Skin epidermis (tissue), 12 donors: ENCODE data around the gene CBLN3.
"Not testable (repeated sequence)": the region's sequence is repeated elsewhere in the genome, so short reads cannot be mapped to it uniquely, and the experiment has no call there.

Experiments used
- H3K27ac ChIP-seq, 21 experiments: fragments of 200-600 bp; sonication (generic) in 11 of 21; one replicate each; pipeline ENCODE4 v1.5.0; 2020; ENCODE audit warnings: mild to moderate bottlenecking in 3 of 21, inconsistent platforms in 2 of 21, moderate library complexity in 2 of 21
- H3K4me3 ChIP-seq, 7 experiments: fragments of 200-600 bp; sonication (generic) in 2 of 7; one replicate each; pipeline ENCODE4 v1.5.0; 2020; ENCODE audit warnings: inconsistent platforms in 2 of 7, mild to moderate bottlenecking in 2 of 7, moderate library complexity in 1 of 7

The CBLN3 gene

GRCh38 chr14:24429395-24430142 is at the start of gene CBLN3, which contains the start of gene KHNYN:
TSS of gene CBLN3 (minus strand) at chr14:24429668. CDS start at chr14:24429054, 614 bp downstream.
TSS of gene KHNYN (plus strand) at chr14:24429954. CDS start at chr14:24430731, 777 bp downstream.
- peak within 1 kb of the TSS; percentile 59 to 78 (median 67) for H3K4me3 ChIP-seq
- H3K27ac ChIP-seq = peak within 1 kb of the TSS; percentile 86 to 99 (median 97)

GRCh38 chr14:24475261-24475660 is 45.8 kb upstream of the CBLN3 start:
- Histone ChIP-seq H3K27ac (no peak overlapping the region), H3K4me3 (no peak overlapping the region)

- no peak overlapping the region for H3K4me3 ChIP-seq
- H3K27ac ChIP-seq = no peak overlapping the region
These were observed 43.7 kb upstream of the CBLN3 start for GRCh38 chr14:24473211-24473610.

- H3K27ac ChIP-seq, H3K4me3 ChIP-seq: not testable (repeated sequence)
These were observed 41.0 kb upstream of the CBLN3 start for GRCh38 chr14:24470450-24470849.

GRCh38 chr14:24465805-24466204 is 36.3 kb upstream of the CBLN3 start:
- H3K27ac ChIP-seq = no peak overlapping the region
- H3K4me3 ChIP-seq = no peak overlapping the region

- Histone ChIP-seq H3K27ac (no peak overlapping the region), H3K4me3 (no peak overlapping the region)
These were observed 35.9 kb upstream of the CBLN3 start for GRCh38 chr14:24465368-24465767.

GRCh38 chr14:24463884-24464785 is 34.7 kb upstream of the CBLN3 start:
- no peak overlapping the region for H3K27ac ChIP-seq
- no peak overlapping the region for H3K4me3 ChIP-seq

GRCh38 chr14:24463017-24463883 is 33.8 kb upstream of the CBLN3 start:
- H3K27ac ChIP-seq = no peak overlapping the region
- no peak overlapping the region for H3K4me3 ChIP-seq

GRCh38 chr14:24461336-24461735 is 31.9 kb upstream of the CBLN3 start:
- H3K4me3 ChIP-seq = no peak overlapping the region
- no peak overlapping the region for H3K27ac ChIP-seq

- no peak overlapping the region for H3K4me3 ChIP-seq
These were observed 29.9 kb upstream of the CBLN3 start for GRCh38 chr14:24459331-24459730.

GRCh38 chr14:24458736-24459135 is 29.3 kb upstream of the CBLN3 start:
- H3K4me3 ChIP-seq = no peak overlapping the region
- no peak overlapping the region for H3K27ac ChIP-seq

More at GRCh38 chr14:24459331-24459730, 29.9 kb upstream of the CBLN3 start:
- H3K27ac ChIP-seq = no peak overlapping the region

GRCh38 chr14:24456980-24457379 is 27.5 kb upstream of the CBLN3 start:
- H3K27ac ChIP-seq = no peak overlapping the region
- no peak overlapping the region for H3K4me3 ChIP-seq

GRCh38 chr14:24450828-24451227 is 21.4 kb upstream of the CBLN3 start:
- H3K4me3 ChIP-seq, H3K27ac ChIP-seq: not testable (repeated sequence)

- H3K27ac ChIP-seq = peak overlapping the region in 20 of 21 experiments; percentile 67 to 98 (median 93)
- H3K4me3 ChIP-seq = peak overlapping the region; percentile 43 to 68 (median 58)
These were observed 13.7 kb upstream of the CBLN3 start for GRCh38 chr14:24443053-24443665.

- peak within 1 kb of the TSS; percentile 81 to 98 (median 95) for H3K27ac ChIP-seq
- H3K4me3 ChIP-seq = peak within 1 kb of the TSS; percentile 43 to 68 (median 58)
These were observed 13.0 kb upstream of the CBLN3 start, which contains the start of gene SDR39U1 for GRCh38 chr14:24442240-24443052. TSS of gene SDR39U1 (minus strand) at chr14:24442776. CDS start at chr14:24442769, 7 bp downstream.

GRCh38 chr14:24441904-24442239 is 12.4 kb upstream of the CBLN3 start:
- H3K4me3 ChIP-seq = peak overlapping the region; percentile 43 to 68 (median 58)
- peak overlapping the region; percentile 81 to 98 (median 95) for H3K27ac ChIP-seq

GRCh38 chr14:24441485-24441884 is 12.0 kb upstream of the CBLN3 start:
- peak overlapping the region in 20 of 21 experiments; percentile 87 to 98 (median 95) for H3K27ac ChIP-seq
- peak overlapping the region in 6 of 7 experiments; percentile 43 to 68 (median 54) for H3K4me3 ChIP-seq
